ENCODE measurements around the gene CTNNA1. TPM values are rescaled to one million over a fixed set of nuclear protein-coding genes. Genes with fewer than 3 reads are reported as not detected.

The CTNNA1 gene
- total and polyA plus RNA-seq, 9 of the 15 experiments (the other 6 are each of a cell fraction or from before 2014, with no cell fraction given): 29.6 to 117 (median 89.1) TPM

- in situ Hi-C loops (cut with MboI) (no loop called here), intact Hi-C loops (cut with micrococcal nuclease) (no loop called here)
- TF ChIP-seq ETS1 (conservative IDR thresholded peaks at IDR 0.05; ENCODE audit: control insufficient read depth, low read depth, low read length): no peak
- no peak for TF ChIP-seq ZNF184 (CRISPR knock-in tag; IDR thresholded peaks at IDR 0.05)
- ATAC-seq (no peak), DNase-seq (ENCODE audit: extremely low read depth in 1 of 4, low spot score in 3 of 4) (no peak), FAIRE-seq (peak; percentile 26)
- H3K27me3 ChIP-seq (ENCODE audit: control insufficient read depth in 2 of 2, insufficient read depth in 2 of 2, low read length in 2 of 2): no peaks in the 10 kb centered on the region
- H3K79me2 ChIP-seq (ENCODE audit: control insufficient read depth, insufficient read depth, low read length): peaks cover 4% of the 10 kb centered on the region; the same call in 2 of the 3 replicates
- H3K9ac ChIP-seq (ENCODE audit: insufficient read depth in 1 of 2, low read depth in 2 of 2, low read length in 2 of 2): no peak overlapping the region
- H2AFZ ChIP-seq (ENCODE audit: low read depth, low read length): no peak overlapping the region
- no peaks in the 10 kb centered on the region for H3K9me3 ChIP-seq (replicated peaks; ENCODE audit: control insufficient read depth, insufficient read depth, low read depth, low read length)
- POLR2A ChIA-PET: interaction anchor here (0.7 kb wide), 1 partner anchor 83 kb away, joined by 3 read pairs; no protein-coding TSS in a partner anchor
- H3K36me3 ChIP-seq (ENCODE audit: control insufficient read depth, insufficient read depth, low read length): no peaks in the 10 kb centered on the region
- H3K27ac ChIP-seq (ENCODE audit: extremely low read depth, low read depth, low read length): no peak overlapping the region
- H3K4me2 ChIP-seq (ENCODE audit: insufficient read depth, low read length): no peak overlapping the region
- CTCF ChIA-PET (ENCODE audit: low intra/inter-chr PET ratio): interaction anchor here (1.1 kb wide), 1 partner anchor 393 kb away, joined by 3 read pairs; no protein-coding TSS in a partner anchor
- no peak overlapping the region for H3K4me3 ChIP-seq
- H3K9me1 ChIP-seq (ENCODE audit: control insufficient read depth, insufficient read depth, low read length): no peaks in the 10 kb centered on the region
- WGBS (ENCODE audit: insufficient coverage, low coverage, missing lambda C conversion rate): 36% methylated on average over 5 of the region's 5 CpGs
- no peaks in the 10 kb centered on the region for H3K4me1 ChIP-seq (replicated peaks in 1 of 2; ENCODE audit: control insufficient read depth in 2 of 2, insufficient read depth in 2 of 2, low read length in 2 of 2)
- H4K20me1 ChIP-seq (replicated peaks; ENCODE audit: control insufficient read depth, insufficient read depth, low read length): peaks cover 9% of the 10 kb centered on the region; the same call in 1 of the 2 replicates
- BruUV-seq (replicated peaks): no TSS peak
Measured at GRCh38 chr5:138869763-138870500, 116.7 kb downstream of the CTNNA1 start.

- Histone ChIP-seq H3K36me3 (ENCODE audit: control insufficient read depth, insufficient read depth, low read length) (no peaks in the 10 kb centered on the region), H3K9me3 (replicated peaks; ENCODE audit: control insufficient read depth, insufficient read depth, low read depth, low read length) (no peaks in the 10 kb centered on the region), H3K4me2 (ENCODE audit: insufficient read depth, low read length) (no peak overlapping the region), H2AFZ (ENCODE audit: low read depth, low read length) (no peak overlapping the region), H3K4me1 (replicated peaks in 1 of 2; ENCODE audit: control insufficient read depth in 2 of 2, insufficient read depth in 2 of 2, low read length in 2 of 2) (no peaks in the 10 kb centered on the region), H3K79me2 (ENCODE audit: control insufficient read depth, insufficient read depth, low read length) (peaks cover 4% of the 10 kb centered on the region; the same call in 2 of the 3 replicates), H3K27ac (ENCODE audit: extremely low read depth, low read depth, low read length) (no peak overlapping the region), H3K27me3 (ENCODE audit: control insufficient read depth in 2 of 2, insufficient read depth in 2 of 2, low read length in 2 of 2) (no peaks in the 10 kb centered on the region), H3K4me3 (no peak overlapping the region), H3K9ac (ENCODE audit: insufficient read depth in 1 of 2, low read depth in 2 of 2, low read length in 2 of 2) (no peak overlapping the region), H4K20me1 (replicated peaks; ENCODE audit: control insufficient read depth, insufficient read depth, low read length) (peaks cover 9% of the 10 kb centered on the region; the same call in 1 of the 2 replicates), H3K9me1 (ENCODE audit: control insufficient read depth, insufficient read depth, low read length) (no peaks in the 10 kb centered on the region)
- DNase-seq (ENCODE audit: extremely low read depth in 1 of 4, low spot score in 3 of 4) (no peak), FAIRE-seq (no peak), ATAC-seq (no peak)
- intact Hi-C loops (cut with micrococcal nuclease): no loop called here
- WGBS (ENCODE audit: insufficient coverage, low coverage, missing lambda C conversion rate): 29% methylated on average over 3 of the region's 3 CpGs
- CTCF ChIA-PET (ENCODE audit: low intra/inter-chr PET ratio): interaction anchor here (1.1 kb wide), 1 partner anchor 392 kb away, joined by 3 read pairs; no protein-coding TSS in a partner anchor
- POLR2A ChIA-PET: no interaction called here
- BruUV-seq (replicated peaks): no TSS peak
- in situ Hi-C loops (cut with MboI): no loop called here
- no peak for TF ChIP-seq ZNF24 (IDR thresholded peaks at IDR 0.05)
- TF ChIP-seq E4F1 (CRISPR knock-in tag; IDR thresholded peaks at IDR 0.05; ENCODE audit: borderline replicate concordance): no peak
- peak; percentile 42; the same call in 1 of the 2 replicates for TF ChIP-seq PKNOX1 (IDR thresholded peaks at IDR 0.05)
Measured at GRCh38 chr5:138870611-138871010, 117.4 kb downstream of the CTNNA1 start.

All from K562 (cell line).